T-cell (primary cell): Measurements from ENCODE around the gene LRRC57. TPM values are rescaled to one million over a fixed set of nuclear protein-coding genes. Genes with fewer than 3 reads are reported as not detected.

Experiments used
- ATAC-seq, 4 experiments: fragments of 200-7000 bp in 3 of 4; fragments of 150-1000 bp in 1 of 4; cut with Tn5 transposase; replicated peaks in 1 of 4; 1 replicate in 3 of 4; 2 replicates in 1 of 4; pipeline ENCODE4 v1.10.0; 2021; ENCODE audit warnings: moderate library complexity in 3 of 4, mild to moderate bottlenecking in 2 of 4, moderate number of reproducible peaks in 1 of 4
- CTCF ChIA-PET, 2 donors: fragments of 300-600 bp; sonication (Branson Sonifier 250); formaldehyde crosslinking; loops; one replicate each; lab custom pipeline; 2022; ENCODE audit warnings: antibody characterized with exemption in 2 of 2; lab: Charles Lee
- POLR2A ChIA-PET, 2 donors: fragments of 300-600 bp; sonication (Branson Sonifier 250); formaldehyde crosslinking; loops; one replicate each; lab custom pipeline; 2022; ENCODE audit warnings: antibody characterized with exemption in 2 of 2; lab: Charles Lee
- DNase-seq, 35 experiments: peaks; one replicate each; pipeline versions ENCODE4 v3.0.0 to v3.0.0-alpha.2; 2013 to 2023
- H3K27ac ChIP-seq: one replicate; pipeline ENCODE4 v1.5.1; 2013; ENCODE audit warnings: low read length
- H3K27me3 ChIP-seq, 2 experiments: replicated peaks in 1 of 2; 1 replicate in 1 of 2; 2 replicates in 1 of 2; pipeline versions ENCODE4 v1.6.1 to v1.7.0; 2013; ENCODE audit warnings: low read length in 1 of 2, mixed read lengths in 1 of 2; ENCODE audit not compliant: control insufficient read depth in 2 of 2, insufficient read depth in 2 of 2; ENCODE audit errors: extremely low read depth in 1 of 2
- H3K36me3 ChIP-seq, 2 donors: 1 replicate in 1 of 2; 2 replicates in 1 of 2; pipeline versions ENCODE4 v1.6.1 to v1.7.0; 2013; ENCODE audit warnings: low read length in 1 of 2; ENCODE audit not compliant: control insufficient read depth in 2 of 2, insufficient read depth in 1 of 2; ENCODE audit errors: extremely low read depth in 1 of 2
- H3K4me1 ChIP-seq, 2 experiments: 1 replicate in 1 of 2; 2 replicates in 1 of 2; pipeline versions ENCODE4 v1.6.1 to v1.7.0; 2013; ENCODE audit warnings: low read length in 2 of 2, mixed read lengths in 1 of 2; ENCODE audit not compliant: insufficient read depth in 2 of 2, control insufficient read depth in 1 of 2; ENCODE audit errors: extremely low read depth in 1 of 2
- H3K4me3 ChIP-seq, 2 donors: 1 replicate in 1 of 2; 2 replicates in 1 of 2; pipeline versions ENCODE4 v1.5.1 to v1.7.0; 2013; ENCODE audit warnings: mild to moderate bottlenecking in 2 of 2, low read length in 1 of 2, moderate library complexity in 1 of 2; ENCODE audit not compliant: control insufficient read depth in 1 of 2; ENCODE audit errors: extremely low read depth in 1 of 2
- H3K9me3 ChIP-seq: 2 replicates; pipeline ENCODE4 v1.7.0; 2013
- H3K27ac Mint-ChIP-seq, 2 donors: one replicate each; pipeline ENCODE4 v1.8.0; 2020 to 2021; ENCODE audit warnings: mild to moderate bottlenecking in 2 of 2, mixed read lengths in 2 of 2
- H3K27me3 Mint-ChIP-seq, 2 donors: one replicate each; pipeline ENCODE4 v1.8.0; 2021 to 2022; ENCODE audit warnings: mixed read lengths in 2 of 2
- H3K36me3 Mint-ChIP-seq: one replicate; pipeline ENCODE4 v1.8.0; 2021; ENCODE audit warnings: mixed read lengths
- H3K4me1 Mint-ChIP-seq, 3 donors: one replicate each; pipeline ENCODE4 v1.8.0; 2020 to 2022; ENCODE audit warnings: mixed read lengths in 3 of 3, mild to moderate bottlenecking in 1 of 3
- H3K4me3 Mint-ChIP-seq, 3 donors: one replicate each; pipeline ENCODE4 v1.8.0; 2020 to 2022; ENCODE audit warnings: mild to moderate bottlenecking in 3 of 3, mixed read lengths in 3 of 3, moderate library complexity in 3 of 3
- H3K9me3 Mint-ChIP-seq, 3 donors: one replicate each; pipeline ENCODE4 v1.8.0; 2020 to 2022; ENCODE audit warnings: mixed read lengths in 3 of 3
- WGBS: methylation state at CpG from one replicate; pipeline ENCODE4 v1.1.5; 2013; ENCODE audit warnings: missing lambda C conversion rate; ENCODE audit not compliant: insufficient coverage; 5-methylcytosine and 5-hydroxymethylcytosine counted together
- total RNA-seq, 35 experiments: library from RNA in 6 of 35; stranded (reverse) in 6 of 35; fragments of 120-200 nt in 1 of 35; gene quantifications; one replicate each; pipeline versions ENCODE4 v1.2.1 to v1.2.4 and lab custom pipeline; 2013 to 2026

LRRC57 gene
- total RNA-seq, 5 donors from 2014 or later (not counting 1 experiment from before 2014, with no cell fraction given), result 13.4 to 24.6 (median 18.4) TPM

DNA sequence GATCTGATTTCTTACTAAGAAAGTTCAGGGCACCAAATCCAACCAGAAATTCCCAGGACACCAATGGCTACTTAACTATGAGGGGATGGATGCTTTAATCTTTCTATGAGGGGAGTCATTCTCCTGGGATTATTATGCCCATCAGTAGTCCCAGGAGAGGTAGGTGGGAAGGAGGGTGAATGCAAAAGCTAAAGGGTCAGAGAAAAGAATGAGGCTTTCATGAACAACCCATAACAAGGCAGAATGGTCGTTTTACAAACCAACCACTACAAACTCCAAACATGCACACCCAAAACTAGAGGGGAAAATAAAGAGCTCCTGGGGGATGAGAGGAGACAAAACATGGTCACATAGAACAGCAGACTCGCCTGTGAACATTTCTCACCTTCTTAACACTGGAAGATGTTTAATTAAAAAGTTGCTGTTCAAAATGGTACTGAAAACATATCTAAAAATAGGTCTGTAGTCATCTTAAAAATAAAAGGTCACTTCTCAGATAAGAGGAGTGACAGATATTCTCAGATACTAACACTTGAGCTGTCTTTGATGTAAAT lies 30.5 kb upstream of the LRRC57 start:
- Histone ChIP-seq H3K4me3 (no peak overlapping the region), H3K27ac (no peak overlapping the region), H3K27me3 (peaks cover 0 to 2% of the 10 kb centered on the region in 2 experiments), H3K36me3 (no peaks in the 10 kb centered on the region), H3K9me3 (no peaks in the 10 kb centered on the region), H3K4me1 (peaks cover 10 to 37% of the 10 kb centered on the region in 2 experiments)
- Mint-ChIP-seq H3K4me1 (peaks cover 33 to 44% (median 38%) of the 10 kb centered on the region in 3 donors), H3K36me3 (no peaks in the 10 kb centered on the region), H3K27ac (no peak overlapping the region), H3K9me3 (no peaks in the 10 kb centered on the region), H3K27me3 (peaks cover 14% of the 10 kb centered on the region in 2 donors), H3K4me3 (no peak overlapping the region)
- ATAC-seq (no peak), DNase-seq (no peak)
- ChIA-PET POLR2A (no interaction called here), CTCF (interaction anchor here in 1 of 2 donors (0.7 kb wide), 1 partner anchor 1637 kb away, joined by 3 read pairs; no protein-coding TSS in a partner anchor)
- WGBS, result no CpG with 5 or more reads among the region's 2 CpGs

DNA sequence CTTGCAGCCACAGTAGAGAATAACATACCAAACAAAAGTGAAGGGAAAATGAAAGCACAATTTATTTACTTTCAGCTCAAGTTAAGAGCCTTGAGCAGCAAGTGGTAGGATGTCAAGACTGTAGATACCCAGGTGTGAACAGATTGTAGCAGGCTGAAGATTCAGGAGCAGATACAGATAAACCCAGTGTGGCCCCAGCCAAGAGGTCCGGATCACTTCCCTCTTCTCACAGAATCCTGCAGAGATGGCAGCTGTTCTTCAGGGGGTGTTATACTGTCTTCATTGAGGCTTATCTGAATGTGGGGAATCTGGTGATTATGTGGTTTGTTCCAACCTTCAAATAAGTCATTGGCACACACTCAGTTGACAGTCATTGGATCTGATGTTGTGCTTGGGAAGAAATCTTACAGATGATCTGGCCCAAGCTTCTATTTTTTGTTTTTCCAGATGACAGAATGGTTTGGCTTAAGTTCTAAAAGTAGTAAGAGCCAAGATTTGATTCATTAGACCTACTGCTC lies 29.0 kb upstream of the LRRC57 start:
- H3K27me3 Mint-ChIP-seq, result peaks cover 14% of the 10 kb centered on the region in 2 donors
- H3K4me3 Mint-ChIP-seq, result peak overlapping the region in 2 of 3 donors; percentile 22 to 88
- ATAC-seq (no peak), DNase-seq (no peak)
- Histone ChIP-seq H3K4me1 (peaks cover 10 to 35% of the 10 kb centered on the region in 2 experiments), H3K27me3 (peaks cover 0 to 2% of the 10 kb centered on the region in 2 experiments), H3K27ac (no peak overlapping the region), H3K4me3 (no peak overlapping the region), H3K36me3 (no peaks in the 10 kb centered on the region), H3K9me3 (no peaks in the 10 kb centered on the region)
- H3K4me1 Mint-ChIP-seq, result peaks cover 31 to 40% (median 36%) of the 10 kb centered on the region in 3 donors
- no CpG with 5 or more reads among the region's 1 CpG for WGBS
- H3K36me3 Mint-ChIP-seq, result no peaks in the 10 kb centered on the region
- CTCF ChIA-PET, result interaction anchor here in 1 of 2 donors (0.7 kb wide), 1 partner anchor 304 kb away, joined by 3 read pairs; no protein-coding TSS in a partner anchor
- H3K9me3 Mint-ChIP-seq, result no peaks in the 10 kb centered on the region
- H3K27ac Mint-ChIP-seq, result no peak overlapping the region
- POLR2A ChIA-PET, result interaction anchor here in 1 of 2 donors (0.6 kb wide), 1 partner anchor 35 kb away, joined by 3 read pairs; no protein-coding TSS in a partner anchor

DNA sequence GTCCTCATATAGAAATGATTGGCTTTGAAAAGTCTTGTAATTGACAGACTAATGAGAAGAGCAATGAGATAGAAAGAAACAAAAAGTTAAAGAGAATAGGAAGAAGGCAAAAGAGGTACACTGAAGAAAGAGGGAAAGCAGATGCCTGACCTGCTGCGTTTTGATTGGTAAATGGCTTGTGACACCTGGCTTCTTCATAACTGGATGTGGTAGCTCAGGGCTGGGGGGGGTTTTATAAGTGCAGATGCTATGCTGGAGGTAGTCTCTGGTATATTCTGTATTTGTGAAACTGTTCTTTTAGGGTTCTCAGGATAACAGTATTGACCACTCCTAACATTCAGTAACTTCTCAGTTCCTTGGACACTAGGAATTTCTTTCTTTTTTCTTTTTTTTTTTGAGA lies 28.2 kb upstream of the LRRC57 start:
- Mint-ChIP-seq H3K27me3 (peaks cover 14% of the 10 kb centered on the region in 2 donors), H3K9me3 (no peaks in the 10 kb centered on the region), H3K4me3 (peak overlapping the region; percentile 88 to 92 (median 91)), H3K27ac (no peak overlapping the region), H3K36me3 (no peaks in the 10 kb centered on the region), H3K4me1 (peaks cover 23 to 33% (median 28%) of the 10 kb centered on the region in 3 donors)
- no peak for ATAC-seq
- WGBS, result 100% methylated on average over 1 of the region's 1 CpG
- peaks cover 0 to 2% of the 10 kb centered on the region in 2 experiments for H3K27me3 ChIP-seq
- H3K4me1 ChIP-seq, result peaks cover 7 to 30% of the 10 kb centered on the region in 2 experiments
- ChIA-PET CTCF (no interaction called here), POLR2A (interaction anchor here (0.6 kb wide), 3 partner anchors 10 to 439 kb away, joined by 4 to 10 read pairs (median 6); no protein-coding TSS in a partner anchor)
- no peaks in the 10 kb centered on the region for H3K9me3 ChIP-seq
- H3K4me3 ChIP-seq, result no peak overlapping the region
- H3K27ac ChIP-seq, result no peak overlapping the region
- H3K36me3 ChIP-seq, result no peaks in the 10 kb centered on the region
- DNase-seq, result peak in 1 of 35 experiments; percentile 11

DNA sequence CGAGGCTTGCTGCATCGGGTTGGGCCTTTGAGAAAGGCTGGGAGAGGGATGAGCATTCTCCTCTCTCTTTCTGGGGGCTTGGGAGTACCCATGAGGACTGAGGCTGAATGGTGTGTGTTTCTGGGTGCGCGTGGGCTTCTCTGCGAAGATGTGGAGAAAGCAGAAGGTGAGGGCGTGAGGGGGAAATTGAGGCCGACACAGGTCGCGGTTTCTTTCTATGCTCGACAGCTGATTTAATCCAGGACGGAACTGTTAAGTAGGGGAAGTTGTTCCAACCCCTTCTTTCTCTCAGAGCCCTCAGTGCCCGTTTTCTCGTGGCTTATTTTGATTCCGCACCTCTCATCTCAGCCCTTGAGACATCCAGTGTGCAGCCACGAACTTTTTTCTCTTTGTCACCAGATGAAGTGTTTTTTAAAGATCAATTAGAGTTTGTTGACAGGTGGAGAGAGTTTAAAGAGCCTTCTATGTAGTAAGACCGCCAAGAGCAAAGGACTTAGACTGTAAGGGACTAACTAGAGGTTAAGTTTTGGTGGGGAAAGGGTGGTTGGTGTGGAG lies 27.5 kb upstream of the LRRC57 start:
- POLR2A ChIA-PET, result interaction anchor here (0.6 to 0.8 kb wide), 2 partner anchors 10 to 22 kb away, joined by 3 to 4 read pairs; no protein-coding TSS in a partner anchor
- DNase-seq, result peak in 2 of 35 experiments; percentile 5 to 6
- Mint-ChIP-seq H3K4me1 (peaks cover 17 to 27% (median 22%) of the 10 kb centered on the region in 3 donors), H3K27me3 (peaks cover 14% of the 10 kb centered on the region in 2 donors), H3K9me3 (no peaks in the 10 kb centered on the region), H3K4me3 (peak overlapping the region; percentile 88 to 92 (median 91)), H3K27ac (peak overlapping the region in 1 of 2 donors; percentile 71), H3K36me3 (no peaks in the 10 kb centered on the region)
- peaks cover 5 to 25% of the 10 kb centered on the region in 2 experiments for H3K4me1 ChIP-seq
- no peaks in the 10 kb centered on the region for H3K36me3 ChIP-seq
- peaks cover 0 to 2% of the 10 kb centered on the region in 2 experiments for H3K27me3 ChIP-seq
- H3K9me3 ChIP-seq, result no peaks in the 10 kb centered on the region
- 22% methylated on average over 4 of the region's 16 CpGs for WGBS
- H3K4me3 ChIP-seq, result peak overlapping the region; percentile 78 to 80
- CTCF ChIA-PET, result interaction anchor here (0.7 to 1.0 kb wide), 3 partner anchors 9 to 81 kb away, joined by 3 read pairs; partner anchors contain the start of gene SNAP23 (in 1 of the 2)
- no peak for ATAC-seq
- H3K27ac ChIP-seq, result no peak overlapping the region

DNA sequence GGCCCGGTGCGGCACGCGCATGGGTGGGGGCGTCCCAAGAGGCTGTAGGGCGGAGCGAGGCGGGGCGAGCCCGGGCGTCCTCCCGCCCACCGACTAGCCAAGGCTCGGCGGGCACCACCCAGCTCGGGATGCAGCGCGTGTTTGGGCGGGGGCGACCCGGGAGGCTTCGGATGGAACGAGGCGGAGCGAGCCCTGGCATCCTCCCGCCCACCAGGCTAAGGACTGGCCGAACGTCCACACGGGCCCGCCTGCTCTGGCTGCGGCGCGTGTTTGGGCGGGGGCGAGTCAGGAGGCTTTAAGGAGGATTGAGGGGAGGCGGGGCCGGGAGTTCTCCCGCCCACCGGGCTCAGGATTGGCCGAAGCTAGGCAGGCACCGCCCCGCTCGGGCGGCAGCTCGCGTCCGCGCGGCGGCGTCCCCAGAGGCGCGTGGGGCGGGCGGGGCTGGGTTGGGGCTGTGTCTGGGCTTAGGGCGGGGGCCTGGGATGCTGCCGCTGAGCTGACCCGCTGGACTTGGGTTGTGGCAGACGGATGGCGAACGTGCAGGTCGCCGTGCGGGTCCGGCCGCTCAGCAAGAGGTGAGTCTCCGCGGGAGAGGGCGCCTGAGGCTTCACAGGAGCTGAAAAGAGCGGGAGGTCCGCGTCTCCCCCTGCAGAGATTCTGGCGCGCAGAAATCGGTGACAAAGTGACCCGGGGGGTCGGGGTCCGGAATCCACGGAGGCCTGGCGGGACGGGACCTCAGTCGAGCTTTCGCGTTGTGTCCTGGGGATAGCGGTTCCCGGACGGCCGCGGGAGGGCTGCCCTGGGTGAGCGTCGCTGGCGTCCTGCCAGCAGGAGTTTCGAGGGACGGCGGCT lies 26.8 kb upstream of the LRRC57 start, which contains the start of gene STARD9:
TSS of gene STARD9 (plus strand) at position 419 of the 852 bp plus-strand sequence. CDS start at position 529, 110 bp downstream.
- ChIA-PET CTCF (interaction anchor here (0.7 to 1.0 kb wide), 4 partner anchors 9 to 80 kb away, joined by 3 read pairs; partner anchors contain the start of gene SNAP23 (in 1 of the 2)), POLR2A (interaction anchor here (0.5 to 0.8 kb wide), 5 partner anchors 21 to 93 kb away, joined by 3 to 9 read pairs (median 4); partner anchors contain the start of genes HAUS2 (in 1 of the 2), LRRC57 (in 1 of the 2) and ZNF106 (in 1 of the 2))
- Histone ChIP-seq H3K27ac (peak within 1 kb of the TSS; percentile 47), H3K27me3 (peaks cover 0 to 2% of the 10 kb centered on the region in 2 experiments), H3K36me3 (no peaks in the 10 kb centered on the region), H3K9me3 (no peaks in the 10 kb centered on the region), H3K4me3 (peak within 1 kb of the TSS; percentile 78 to 80), H3K4me1 (peaks cover 2 to 18% of the 10 kb centered on the region in 2 experiments)
- DNase-seq, result peak; percentile 82 to 95 (median 90)
- under 1% methylated on average over 88 of the region's 95 CpGs for WGBS
- H3K36me3 Mint-ChIP-seq, result no peaks in the 10 kb centered on the region
- peaks cover 14% of the 10 kb centered on the region in 2 donors for H3K27me3 Mint-ChIP-seq
- peak; percentile 91 to 97 (median 94) for ATAC-seq
- peaks cover 10 to 22% (median 16%) of the 10 kb centered on the region in 3 donors for H3K4me1 Mint-ChIP-seq
- no peaks in the 10 kb centered on the region for H3K9me3 Mint-ChIP-seq
- peak within 1 kb of the TSS; percentile 71 to 84 for H3K27ac Mint-ChIP-seq
- peak within 1 kb of the TSS; percentile 88 to 92 (median 91) for H3K4me3 Mint-ChIP-seq
